D721Med (cell line): ENCODE data around the gene CAMKK2.
"Not testable (repeated sequence)": the region's sequence is repeated elsewhere in the genome, so short reads cannot be mapped to it uniquely, and the experiment has no call there.

Source experiments
- DNase-seq: peaks from one replicate; pipeline ENCODE4 v3.0.0; 2011; ENCODE audit warnings: low spot score; ENCODE audit not compliant: insufficient read length
- FAIRE-seq: peaks from 2 replicates; lab custom pipeline; 2011; peaks lifted over from hg19 to GRCh38; lab: Jason Lieb, UNC
- TF ChIP-seq, protein P1 (sequence below): IDR thresholded peaks from 2 replicates; pipeline ENCODE4 v1.5.1; 2012; ENCODE audit warnings: mild to moderate bottlenecking, control low read depth; ENCODE audit not compliant: insufficient read depth; ENCODE audit errors: missing control alignments

The CAMKK2 gene

GRCh38 chr12:121283388-121283787 is 13.1 kb downstream of the CAMKK2 start:
- TF ChIP-seq, protein P1, sequence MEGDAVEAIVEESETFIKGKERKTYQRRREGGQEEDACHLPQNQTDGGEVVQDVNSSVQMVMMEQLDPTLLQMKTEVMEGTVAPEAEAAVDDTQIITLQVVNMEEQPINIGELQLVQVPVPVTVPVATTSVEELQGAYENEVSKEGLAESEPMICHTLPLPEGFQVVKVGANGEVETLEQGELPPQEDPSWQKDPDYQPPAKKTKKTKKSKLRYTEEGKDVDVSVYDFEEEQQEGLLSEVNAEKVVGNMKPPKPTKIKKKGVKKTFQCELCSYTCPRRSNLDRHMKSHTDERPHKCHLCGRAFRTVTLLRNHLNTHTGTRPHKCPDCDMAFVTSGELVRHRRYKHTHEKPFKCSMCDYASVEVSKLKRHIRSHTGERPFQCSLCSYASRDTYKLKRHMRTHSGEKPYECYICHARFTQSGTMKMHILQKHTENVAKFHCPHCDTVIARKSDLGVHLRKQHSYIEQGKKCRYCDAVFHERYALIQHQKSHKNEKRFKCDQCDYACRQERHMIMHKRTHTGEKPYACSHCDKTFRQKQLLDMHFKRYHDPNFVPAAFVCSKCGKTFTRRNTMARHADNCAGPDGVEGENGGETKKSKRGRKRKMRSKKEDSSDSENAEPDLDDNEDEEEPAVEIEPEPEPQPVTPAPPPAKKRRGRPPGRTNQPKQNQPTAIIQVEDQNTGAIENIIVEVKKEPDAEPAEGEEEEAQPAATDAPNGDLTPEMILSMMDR = no peak
- no peak for DNase-seq
- FAIRE-seq = no peak

- FAIRE-seq, DNase-seq: not testable (repeated sequence)
Measured at GRCh38 chr12:121282910-121283309, 13.6 kb downstream of the CAMKK2 start.

- no peak for DNase-seq
- TF ChIP-seq, protein P1 = no peak
- no peak for FAIRE-seq
Measured at GRCh38 chr12:121282072-121282742, 14.3 kb downstream of the CAMKK2 start.

- DNase-seq, FAIRE-seq: not testable (repeated sequence)
Measured at GRCh38 chr12:121281116-121281515, 15.4 kb downstream of the CAMKK2 start.

GRCh38 chr12:121280531-121280930 is 16.0 kb downstream of the CAMKK2 start:
- not testable (repeated sequence) for DNase-seq

GRCh38 chr12:121279507-121279915 is 17.0 kb downstream of the CAMKK2 start:
- DNase-seq (no peak), FAIRE-seq (no peak)
- TF ChIP-seq, protein P1 = no peak

More at GRCh38 chr12:121280531-121280930, 16.0 kb downstream of the CAMKK2 start:
- FAIRE-seq = not testable (repeated sequence)

- no peak for DNase-seq
- no peak for FAIRE-seq
- TF ChIP-seq, protein P1 = no peak
Measured at GRCh38 chr12:121279071-121279375, 17.5 kb downstream of the CAMKK2 start.

DNA sequence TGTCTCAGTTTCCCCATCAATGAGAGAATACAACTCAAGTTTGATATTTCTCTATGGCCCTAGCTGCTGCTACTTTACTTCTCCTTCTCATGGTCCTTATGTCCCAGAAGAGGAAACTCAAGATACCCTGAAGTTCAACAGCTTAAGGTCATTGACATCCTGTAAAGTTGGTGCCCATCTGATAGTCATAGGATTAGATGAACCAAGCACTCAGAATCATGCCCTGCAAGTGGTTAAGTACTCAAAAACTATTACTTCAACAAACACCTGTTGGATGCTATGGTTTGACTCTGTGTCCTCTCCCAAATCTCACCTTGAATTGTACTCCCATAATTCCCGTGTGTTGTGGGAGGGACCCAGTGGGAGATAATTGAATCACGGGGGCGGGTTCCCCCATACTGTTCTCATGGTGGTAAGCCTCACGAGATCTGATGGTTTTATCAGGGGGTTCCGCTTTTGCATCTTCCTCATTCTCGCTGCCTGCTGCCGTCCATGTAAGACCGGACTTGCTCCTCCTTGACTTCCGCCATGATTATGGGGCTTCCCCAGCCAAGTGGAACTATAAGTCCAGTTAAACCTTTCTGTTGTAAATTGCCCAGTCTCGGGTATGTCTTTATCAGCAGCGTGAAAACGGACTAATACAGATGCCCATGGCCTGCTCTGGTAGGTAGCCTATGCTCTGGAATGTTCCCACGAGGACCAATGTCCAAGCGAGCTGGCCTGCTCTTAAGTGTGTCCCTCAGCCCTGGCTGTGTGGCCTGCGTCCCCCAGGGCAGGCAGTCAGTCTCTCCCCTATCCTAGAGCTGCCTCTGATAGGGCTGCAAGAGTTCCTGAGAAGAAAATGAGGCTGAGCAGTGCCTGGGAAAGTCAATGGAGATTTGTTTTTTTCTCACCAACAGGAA is 18.1 kb downstream of the CAMKK2 start:
- TF ChIP-seq, protein P1 = no peak
- DNase-seq (no peak), FAIRE-seq (no peak)
